NCI-H82 treated with DMSO at 0.1 percent for 48 hours (cell line): ENCODE results near the gene ITIH6.
"Not testable (repeated sequence)": the region's sequence is repeated elsewhere in the genome, so short reads cannot be mapped to it uniquely, and the experiment has no call there.

Experiments used
- DNase-seq: peaks from one replicate; lab custom pipeline; 2025; ENCODE audit not compliant: unreplicated experiment; lab: John Stamatoyannopoulos, UW

The ITIH6 gene

GRCh38 chrX:54807524-54808108 is 9.6 kb upstream of the ITIH6 start, which contains the start of gene MAGED2:
Gene MAGED2 (plus strand): TSS chrX:54807745. CDS start chrX:54809332, 1,587 bp downstream.
- peak; percentile 49 for DNase-seq

DNA sequence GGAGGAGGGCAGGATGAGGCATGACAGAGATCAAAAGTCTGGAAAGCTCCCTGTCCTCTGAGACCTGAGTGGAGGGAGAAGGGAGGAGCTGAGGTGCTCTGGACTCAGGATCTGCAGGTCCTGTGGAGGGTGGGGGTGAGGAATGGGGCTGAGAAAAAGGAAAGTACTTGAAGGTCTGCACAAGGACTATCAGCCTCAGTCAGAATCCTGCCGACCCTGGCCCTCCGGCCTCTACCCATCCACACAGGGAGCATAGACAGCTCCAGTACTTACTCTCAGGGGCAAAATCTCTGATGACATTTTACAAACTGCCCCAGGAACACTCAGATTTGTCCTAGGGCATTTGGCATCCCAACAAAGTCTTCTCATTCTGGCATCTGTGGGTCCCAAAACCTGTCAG is 991 bp upstream of the ITIH6 start:
- no peak for DNase-seq

GRCh38 chrX:54794795-54795194 is 3.3 kb downstream of the ITIH6 start:
- DNase-seq: no peak

GRCh38 chrX:54794028-54794427 is 4.0 kb downstream of the ITIH6 start:
- no peak for DNase-seq

GRCh38 chrX:54789405-54789804 is 8.7 kb downstream of the ITIH6 start:
- DNase-seq: not testable (repeated sequence)

GRCh38 chrX:54788446-54788845 is 9.6 kb downstream of the ITIH6 start:
- no peak for DNase-seq

DNA sequence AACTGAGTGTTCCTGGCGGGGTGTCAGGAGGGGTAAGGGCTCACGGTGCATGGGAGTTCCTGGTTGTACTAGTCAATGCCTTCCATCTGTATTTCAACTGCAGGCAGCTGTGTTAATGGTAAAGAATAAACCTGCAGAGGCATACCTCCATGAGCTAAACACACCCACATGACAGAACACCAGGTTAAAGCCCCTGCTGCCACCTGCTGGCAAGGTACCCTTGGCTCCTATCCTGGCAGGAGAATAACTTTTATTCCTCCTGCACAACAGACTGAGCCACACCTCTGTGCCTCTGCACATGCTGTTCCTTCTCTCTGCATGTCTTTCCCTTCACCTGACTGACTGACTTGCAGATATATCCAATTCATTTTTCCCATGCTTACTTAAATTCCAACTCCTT is 11.1 kb downstream of the ITIH6 start:
- no peak for DNase-seq

DNA sequence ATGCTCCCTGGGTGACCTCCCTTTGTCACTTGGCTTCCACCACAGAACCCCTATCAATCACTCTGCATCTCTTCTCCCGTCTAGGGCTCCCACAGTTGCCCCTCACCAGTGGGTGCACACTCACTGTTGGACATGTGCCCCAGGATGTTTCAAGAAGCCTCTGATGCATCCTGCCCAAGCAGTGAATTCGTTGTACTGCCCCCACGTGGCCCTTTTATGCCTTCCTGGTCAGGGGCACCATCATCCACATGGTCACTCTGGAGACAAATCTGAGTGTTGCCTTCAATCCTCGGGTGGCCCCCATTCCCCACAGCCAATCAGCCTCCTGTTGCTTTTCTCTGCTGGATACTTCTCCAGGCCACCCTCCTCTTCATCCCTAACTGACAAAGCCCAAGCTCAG is 12.2 kb downstream of the ITIH6 start:
- DNase-seq: no peak

GRCh38 chrX:54776987-54777672 is 20.9 kb downstream of the ITIH6 start:
- DNase-seq: no peak

GRCh38 chrX:54776061-54776460 is 22.0 kb downstream of the ITIH6 start:
- DNase-seq: no peak

DNA sequence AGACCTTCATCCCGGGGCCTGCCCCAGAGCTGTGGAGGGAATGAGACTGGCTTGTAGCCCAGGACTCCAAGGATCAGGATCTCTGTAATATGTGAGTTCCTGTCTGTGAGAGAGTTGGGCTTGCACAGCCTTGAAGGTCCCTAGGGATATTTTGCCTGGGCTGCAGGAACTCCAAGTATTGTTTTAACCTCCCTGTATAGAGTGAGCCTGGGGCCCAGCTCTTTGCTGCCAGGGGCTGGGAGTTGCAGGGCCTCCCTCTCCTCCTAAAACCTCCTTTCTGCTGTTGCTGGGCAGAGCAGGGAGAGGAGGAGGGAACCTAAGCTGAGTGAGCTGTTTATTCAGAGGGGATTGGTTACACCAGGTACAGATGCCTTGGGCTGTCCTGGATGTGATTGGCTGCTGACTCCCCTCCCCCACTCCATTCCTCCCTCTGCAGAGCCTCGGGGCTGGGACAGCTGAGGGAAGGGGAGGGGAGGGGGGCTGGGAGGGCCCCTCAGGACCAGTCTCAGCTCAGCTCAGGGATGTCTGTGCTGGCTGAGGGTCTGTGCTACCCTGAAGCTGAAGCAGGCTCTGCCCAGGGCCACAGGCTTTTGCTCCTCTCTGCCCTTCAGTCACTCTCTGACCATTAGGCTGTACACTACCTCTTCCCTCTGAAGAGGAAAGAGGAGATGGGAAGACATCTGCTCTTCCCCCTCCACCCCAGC is 23.5 kb downstream of the ITIH6 start:
- peak; percentile 37 for DNase-seq

DNA sequence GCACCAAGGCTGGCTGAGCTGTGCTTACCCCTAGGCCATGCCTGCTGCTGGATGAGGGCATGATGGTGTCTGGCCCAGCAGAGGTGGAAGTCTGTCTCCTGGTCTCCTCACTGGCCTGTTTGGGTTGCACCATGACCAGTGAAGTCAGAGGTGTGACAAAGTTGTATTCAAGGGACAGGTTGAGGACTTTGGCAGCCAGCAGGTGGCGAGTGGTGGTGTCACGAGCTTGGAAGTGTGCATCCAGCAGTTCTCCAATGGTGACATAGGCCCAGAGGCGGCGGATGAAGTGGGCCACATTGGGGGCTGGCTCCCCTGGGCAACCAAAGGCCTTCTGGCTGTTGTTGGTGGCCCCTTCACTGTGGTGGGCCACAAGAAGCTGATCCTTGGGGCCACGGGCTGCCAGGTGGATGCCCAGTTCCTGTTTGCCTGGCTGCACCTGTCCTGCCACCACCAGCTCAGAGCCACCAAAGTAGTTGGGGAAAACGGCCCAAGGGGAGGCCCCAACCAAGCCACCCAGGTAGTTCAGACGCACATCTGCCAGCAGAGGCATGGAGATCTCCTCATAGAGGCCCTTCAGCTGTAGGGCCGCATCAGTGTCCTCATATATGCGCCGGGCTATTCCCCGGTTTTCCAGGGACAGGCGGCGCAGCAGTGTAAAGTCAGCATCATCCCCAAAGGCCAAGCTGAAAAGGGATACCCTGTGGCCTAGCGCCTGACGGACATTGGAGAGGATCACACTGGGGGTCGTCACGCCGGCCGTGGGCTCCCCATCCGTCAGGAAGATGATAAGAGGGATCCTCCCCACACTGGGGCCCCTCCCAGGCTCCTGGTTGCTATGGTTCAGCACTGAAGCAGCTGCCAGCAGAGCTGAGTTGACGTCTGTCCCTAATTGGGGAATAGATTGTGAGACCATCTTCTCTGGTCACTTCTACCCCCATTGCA is 39.7 kb downstream of the ITIH6 start:
- DNase-seq: no peak

GRCh38 chrX:54754854-54755253 is 43.2 kb downstream of the ITIH6 start:
- no peak for DNase-seq

- no peak for DNase-seq
These were observed 49.4 kb downstream of the ITIH6 start for GRCh38 chrX:54748626-54749025.

GRCh38 chrX:54747733-54748393 is 50.2 kb downstream of the ITIH6 start:
- no peak for DNase-seq

DNA sequence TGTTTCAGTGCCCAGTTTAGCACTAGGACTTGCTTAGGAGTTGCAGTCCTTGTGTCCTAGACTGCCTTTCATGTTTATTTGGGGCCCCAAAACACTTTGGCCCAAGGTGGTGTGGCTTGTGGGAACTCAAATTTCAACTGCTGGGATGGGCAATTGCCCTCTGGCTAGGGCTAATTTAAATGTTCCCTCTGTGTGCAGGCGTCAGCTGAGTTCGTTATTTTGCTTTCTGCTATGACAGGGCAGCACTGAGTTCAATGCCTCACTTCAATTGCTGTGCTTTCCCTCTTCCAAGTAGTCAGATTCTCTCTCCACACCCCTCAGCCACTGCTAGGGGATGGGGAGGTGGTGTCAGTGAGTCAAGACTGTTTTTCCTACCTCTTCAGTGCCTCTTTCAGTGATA is 51.1 kb downstream of the ITIH6 start:
- DNase-seq: no peak

DNA sequence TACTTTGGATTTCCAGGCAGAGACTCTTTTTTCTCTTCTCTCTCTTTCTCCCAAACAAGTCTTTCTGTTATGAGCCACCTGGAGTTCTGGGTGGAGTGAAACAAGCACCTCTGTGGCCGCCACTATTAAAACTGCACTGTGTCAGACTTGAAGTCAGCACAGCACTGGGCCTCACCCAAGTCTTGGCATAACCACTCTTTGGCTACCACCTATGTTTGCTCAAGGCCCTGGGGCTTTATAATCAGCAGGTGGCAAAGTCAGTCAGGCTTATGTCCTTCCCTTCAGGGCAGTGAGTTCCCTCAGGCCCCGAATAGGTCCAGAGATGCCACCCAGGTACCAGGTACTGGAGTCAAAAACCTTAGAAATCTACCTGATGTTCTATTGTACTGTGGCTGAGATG is 52.4 kb downstream of the ITIH6 start:
- DNase-seq: no peak

DNA sequence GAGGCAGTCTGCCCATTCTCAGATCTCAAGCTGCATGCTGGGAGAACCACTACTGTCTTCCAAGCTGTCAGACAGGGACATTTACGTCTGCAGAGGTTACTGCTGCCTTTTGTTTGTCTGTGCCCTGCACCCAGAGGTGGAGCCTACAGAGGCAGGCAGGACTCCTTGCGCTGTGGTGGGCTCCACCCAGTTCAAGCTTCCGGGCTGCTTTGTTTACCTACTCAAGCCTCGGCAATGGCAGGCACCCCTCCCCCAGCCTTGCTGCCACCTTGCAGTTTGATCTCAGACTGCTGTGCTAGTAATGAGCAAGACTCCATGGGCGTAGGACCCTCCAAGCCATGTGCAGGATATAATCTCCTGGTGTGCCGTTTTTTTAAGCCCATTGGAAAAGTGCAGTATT is 59.5 kb downstream of the ITIH6 start:
- DNase-seq: not testable (repeated sequence)

- not testable (repeated sequence) for DNase-seq
These were observed 61.6 kb downstream of the ITIH6 start for GRCh38 chrX:54736298-54736942.

DNA sequence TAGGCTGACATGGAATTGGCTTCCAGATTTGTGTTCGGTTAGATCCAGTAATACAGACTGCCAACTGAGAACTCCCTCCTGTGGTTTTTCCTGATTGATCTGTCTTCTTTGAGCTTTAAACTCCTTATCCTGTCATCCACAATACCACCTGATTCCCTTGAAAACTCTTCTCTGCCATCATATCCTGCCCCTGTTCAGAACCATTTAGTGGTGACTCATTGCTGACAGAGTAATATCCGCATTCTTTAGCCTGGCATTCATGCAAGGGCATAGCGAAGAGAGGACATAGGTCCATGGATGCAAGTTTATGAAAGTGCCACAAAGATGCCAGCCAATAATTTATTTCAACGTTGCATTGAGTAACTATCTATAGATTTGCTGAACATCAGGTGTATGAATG is 76.6 kb downstream of the ITIH6 start:
- DNase-seq: no peak
